Osteoblast (primary cell): Measurements from ENCODE around the gene KIF6. TPM values are rescaled to one million over a fixed set of nuclear protein-coding genes. Genes with fewer than 3 reads are reported as not detected.

Source experiments
- DNase-seq: peaks from one replicate; pipeline ENCODE4 v3.0.0; 2011; ENCODE audit warnings: low spot score, mixed read lengths; ENCODE audit not compliant: insufficient read length; ENCODE audit errors: missing footprints
- H2AFZ ChIP-seq: 2 replicates; pipeline ENCODE4 v1.6.0; 2011; ENCODE audit warnings: mild to moderate bottlenecking, low read length
- H3K27ac ChIP-seq: 2 replicates; pipeline ENCODE4 v1.5.1; 2011; ENCODE audit warnings: mild to moderate bottlenecking, low read depth, low read length, moderate library complexity
- H3K27me3 ChIP-seq: 2 replicates; pipeline ENCODE4 v1.6.0; 2012; ENCODE audit warnings: mild to moderate bottlenecking, control low read depth, inconsistent platforms, low read length, moderate library complexity; ENCODE audit not compliant: insufficient read depth
- H3K36me3 ChIP-seq: 2 replicates; pipeline ENCODE4 v1.5.1; 2011; ENCODE audit warnings: mild to moderate bottlenecking, low read length, control low read depth, moderate library complexity; ENCODE audit not compliant: insufficient read depth
- H3K4me1 ChIP-seq: 2 replicates; pipeline ENCODE4 v1.5.1; 2011; ENCODE audit warnings: mild to moderate bottlenecking, low read length, control low read depth, moderate library complexity; ENCODE audit not compliant: insufficient read depth
- H3K4me2 ChIP-seq: 2 replicates; pipeline ENCODE4 v1.6.0; 2011; ENCODE audit warnings: mild to moderate bottlenecking, low read length; ENCODE audit not compliant: insufficient read depth
- H3K4me3 ChIP-seq: fragments of 200-600 bp; sonication (generic); 3 replicates; pipeline ENCODE4 v1.5.1; 2012; ENCODE audit warnings: mild to moderate bottlenecking, low read length, inconsistent platforms; ENCODE audit not compliant: insufficient read depth
- H3K79me2 ChIP-seq: 2 replicates; pipeline ENCODE4 v1.6.0; 2012; ENCODE audit warnings: mild to moderate bottlenecking, low read length, control low read depth, inconsistent platforms; ENCODE audit not compliant: insufficient read depth
- H3K9me3 ChIP-seq: 2 replicates; pipeline ENCODE4 v1.5.1; 2011; ENCODE audit warnings: low read depth, low read length, control low read depth
- H4K20me1 ChIP-seq: 2 replicates; pipeline ENCODE4 v1.6.0; 2012; ENCODE audit warnings: mild to moderate bottlenecking, low read length, control low read depth; ENCODE audit not compliant: insufficient read depth
- total RNA-seq: library from RNA; depleted of rRNA; stranded (reverse); fragments of >200 nt; gene quantifications from 2 replicates; pipeline ENCODE4 v1.2.3, GENCODE V29; 2012
- TF ChIP-seq, protein P1 (sequence below): IDR thresholded peaks from 2 replicates; pipeline ENCODE4 v1.5.1; 2011; ENCODE audit warnings: mild to moderate bottlenecking, low read depth, low read length, moderate library complexity; ENCODE audit errors: extremely low read depth

The KIF6 gene
- total RNA-seq, 1 donor, result 1.4 TPM

GRCh38 chr6:39670519-39670918 lies 54.7 kb downstream of the KIF6 start:
- H3K4me3 ChIP-seq, result no peak overlapping the region
- no peaks in the 10 kb centered on the region for H3K79me2 ChIP-seq
- H3K4me1 ChIP-seq, result no peaks in the 10 kb centered on the region
- no peak overlapping the region for H3K4me2 ChIP-seq
- TF ChIP-seq, protein P1, sequence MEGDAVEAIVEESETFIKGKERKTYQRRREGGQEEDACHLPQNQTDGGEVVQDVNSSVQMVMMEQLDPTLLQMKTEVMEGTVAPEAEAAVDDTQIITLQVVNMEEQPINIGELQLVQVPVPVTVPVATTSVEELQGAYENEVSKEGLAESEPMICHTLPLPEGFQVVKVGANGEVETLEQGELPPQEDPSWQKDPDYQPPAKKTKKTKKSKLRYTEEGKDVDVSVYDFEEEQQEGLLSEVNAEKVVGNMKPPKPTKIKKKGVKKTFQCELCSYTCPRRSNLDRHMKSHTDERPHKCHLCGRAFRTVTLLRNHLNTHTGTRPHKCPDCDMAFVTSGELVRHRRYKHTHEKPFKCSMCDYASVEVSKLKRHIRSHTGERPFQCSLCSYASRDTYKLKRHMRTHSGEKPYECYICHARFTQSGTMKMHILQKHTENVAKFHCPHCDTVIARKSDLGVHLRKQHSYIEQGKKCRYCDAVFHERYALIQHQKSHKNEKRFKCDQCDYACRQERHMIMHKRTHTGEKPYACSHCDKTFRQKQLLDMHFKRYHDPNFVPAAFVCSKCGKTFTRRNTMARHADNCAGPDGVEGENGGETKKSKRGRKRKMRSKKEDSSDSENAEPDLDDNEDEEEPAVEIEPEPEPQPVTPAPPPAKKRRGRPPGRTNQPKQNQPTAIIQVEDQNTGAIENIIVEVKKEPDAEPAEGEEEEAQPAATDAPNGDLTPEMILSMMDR, result no peak
- H3K27me3 ChIP-seq, result no peaks in the 10 kb centered on the region
- no peak overlapping the region for H3K27ac ChIP-seq
- H4K20me1 ChIP-seq, result no peaks in the 10 kb centered on the region
- no peak overlapping the region for H2AFZ ChIP-seq
- no peaks in the 10 kb centered on the region for H3K9me3 ChIP-seq
- no peaks in the 10 kb centered on the region for H3K36me3 ChIP-seq
- DNase-seq, result no peak

DNA sequence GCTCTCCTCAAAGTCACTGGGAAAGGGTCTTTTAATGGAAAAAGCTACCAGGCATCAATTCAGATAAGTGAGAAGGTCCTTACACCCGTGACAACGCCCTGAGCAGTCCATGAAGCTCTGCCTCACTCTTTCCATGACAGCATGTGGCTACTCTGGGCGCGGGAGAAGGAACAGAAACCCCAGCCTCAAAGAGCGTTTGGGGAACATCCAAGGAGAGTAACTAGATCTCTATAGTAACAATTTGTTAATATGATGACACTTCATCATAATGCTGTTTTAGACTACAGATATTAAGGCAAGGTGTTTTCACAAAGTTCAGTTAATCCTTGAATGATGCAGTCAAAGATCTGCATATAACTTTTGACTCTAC lies 55.2 kb downstream of the KIF6 start:
- no peaks in the 10 kb centered on the region for H3K9me3 ChIP-seq
- no peak overlapping the region for H2AFZ ChIP-seq
- TF ChIP-seq, protein P1, result no peak
- H3K27ac ChIP-seq, result no peak overlapping the region
- no peaks in the 10 kb centered on the region for H4K20me1 ChIP-seq
- H3K4me2 ChIP-seq, result no peak overlapping the region
- DNase-seq, result no peak
- no peaks in the 10 kb centered on the region for H3K27me3 ChIP-seq
- no peak overlapping the region for H3K4me3 ChIP-seq
- no peaks in the 10 kb centered on the region for H3K36me3 ChIP-seq
- H3K4me1 ChIP-seq, result no peaks in the 10 kb centered on the region
- no peaks in the 10 kb centered on the region for H3K79me2 ChIP-seq

- DNase-seq, result no peak
- H2AFZ ChIP-seq, result no peak overlapping the region
- TF ChIP-seq, protein P1, result no peak
- H3K4me2 ChIP-seq, result no peak overlapping the region
- no peaks in the 10 kb centered on the region for H3K36me3 ChIP-seq
- H3K9me3 ChIP-seq, result no peaks in the 10 kb centered on the region
- no peak overlapping the region for H3K27ac ChIP-seq
- no peaks in the 10 kb centered on the region for H3K27me3 ChIP-seq
- no peaks in the 10 kb centered on the region for H4K20me1 ChIP-seq
- H3K4me1 ChIP-seq, result no peaks in the 10 kb centered on the region
- H3K4me3 ChIP-seq, result no peak overlapping the region
- H3K79me2 ChIP-seq, result no peaks in the 10 kb centered on the region
These were observed 55.8 kb downstream of the KIF6 start for GRCh38 chr6:39669207-39669972.

GRCh38 chr6:39666706-39667489 lies 58.3 kb downstream of the KIF6 start:
- H3K36me3 ChIP-seq, result no peaks in the 10 kb centered on the region
- H3K4me3 ChIP-seq, result no peak overlapping the region
- no peaks in the 10 kb centered on the region for H3K27me3 ChIP-seq
- H3K4me1 ChIP-seq, result no peaks in the 10 kb centered on the region
- no peaks in the 10 kb centered on the region for H3K79me2 ChIP-seq
- TF ChIP-seq, protein P1, result no peak
- no peak overlapping the region for H3K4me2 ChIP-seq
- H4K20me1 ChIP-seq, result no peaks in the 10 kb centered on the region
- DNase-seq, result no peak
- no peak overlapping the region for H3K27ac ChIP-seq
- H3K9me3 ChIP-seq, result no peaks in the 10 kb centered on the region
- H2AFZ ChIP-seq, result no peak overlapping the region
